GM12875 (cell line): ENCODE measurements around the gene TBC1D14.

ENCODE experiments used
- H3K4me3 ChIP-seq: one replicate; pipeline ENCODE4 v1.5.1; 2011; ENCODE audit warnings: low read depth, low read length, control low read depth
- CTCF ChIP-seq: IDR thresholded peaks from 2 replicates; pipeline ENCODE4 v1.5.1; 2011; ENCODE audit warnings: low read depth, mild to moderate bottlenecking, control low read depth, inconsistent platforms, low read length, moderate library complexity, borderline replicate concordance; ENCODE audit not compliant: insufficient read depth

The TBC1D14 gene

GRCh38 chr4:6967846-6968340 lies 58.3 kb downstream of the TBC1D14 start:
- H3K4me3 ChIP-seq = no peak overlapping the region
- no peak for TF ChIP-seq CTCF

- H3K4me3 ChIP-seq = no peak overlapping the region
- no peak for TF ChIP-seq CTCF
These were observed 58.9 kb downstream of the TBC1D14 start for GRCh38 chr4:6968496-6968895.

- no peak overlapping the region for H3K4me3 ChIP-seq
- TF ChIP-seq CTCF = no peak
These were observed 60.5 kb downstream of the TBC1D14 start for GRCh38 chr4:6969826-6970800.

- H3K4me3 ChIP-seq = no peak overlapping the region
- no peak for TF ChIP-seq CTCF
These were observed 62.1 kb downstream of the TBC1D14 start for GRCh38 chr4:6971536-6972374.

- no peak overlapping the region for H3K4me3 ChIP-seq
- no peak for TF ChIP-seq CTCF
These were observed 62.7 kb downstream of the TBC1D14 start for GRCh38 chr4:6972375-6972650.

GRCh38 chr4:6972911-6973310 lies 63.3 kb downstream of the TBC1D14 start:
- no peak overlapping the region for H3K4me3 ChIP-seq
- no peak for TF ChIP-seq CTCF
